Thoracic aorta (tissue), 2 donors: ENCODE measurements around the gene DUSP5. TPM values are rescaled to one million over a fixed set of nuclear protein-coding genes. Genes with fewer than 3 reads are reported as not detected.
A peak's percentile ranks its signal among the peaks of the same experiment; 100 is the strongest.

Experiments
- ATAC-seq: fragments of 150-250 bp; one replicate; pipeline ENCODE4 v1.8.0; 2017; ENCODE audit warnings: low read depth; ENCODE audit not compliant: insufficient number of reproducible peaks, low FRiP score
- DNase-seq: peaks from one replicate; pipeline ENCODE4 v3.0.0-alpha.2; 2020; ENCODE audit warnings: low spot score
- H3K27ac ChIP-seq, 2 donors: fragments of 200-600 bp; sonication (generic); 1 replicate in 1 of 2; 2 replicates in 1 of 2; pipeline ENCODE4 v1.5.1; 2016; ENCODE audit warnings: mild to moderate bottlenecking in 2 of 2, moderate library complexity in 2 of 2
- H3K27me3 ChIP-seq: fragments of 200-600 bp; sonication (generic); replicated peaks from 2 replicates; pipeline ENCODE4 v1.6.0; 2016; ENCODE audit warnings: mild to moderate bottlenecking; ENCODE audit not compliant: insufficient read depth
- H3K36me3 ChIP-seq: fragments of 200-600 bp; sonication (generic); one replicate; pipeline ENCODE4 v1.5.1; 2016
- H3K4me1 ChIP-seq, 2 donors: fragments of 200-600 bp; sonication (generic); 1 replicate in 1 of 2; 2 replicates in 1 of 2; pipeline versions ENCODE4 v1.5.1 to v1.6.0; 2016; ENCODE audit warnings: low read depth in 2 of 2, mild to moderate bottlenecking in 1 of 2; ENCODE audit not compliant: control insufficient read depth in 1 of 2
- H3K4me3 ChIP-seq: fragments of 200-600 bp; sonication (generic); 2 replicates; pipeline ENCODE4 v1.5.1; 2016; ENCODE audit warnings: mild to moderate bottlenecking
- H3K9me3 ChIP-seq: fragments of 200-600 bp; sonication (generic); 2 replicates; pipeline ENCODE4 v1.5.1; 2016
- CTCF ChIP-seq: fragments of 200-600 bp; sonication (generic); IDR thresholded peaks from one replicate; pipeline ENCODE4 v1.5.1; 2019; ENCODE audit warnings: antibody characterized with exemption
- total RNA-seq, 2 donors: library from RNA; depleted of rRNA; stranded (reverse); fragments of >200 nt; gene quantifications; one replicate each; pipeline versions ENCODE4 v1.1.0 to v1.2.3, GENCODE V29; 2016

DUSP5 gene
- total RNA-seq = 10 to 100 TPM; 12.7 to 13.1 TPM

GRCh38 chr10:110497438-110498086 lies at the start of gene DUSP5:
DUSP5 (plus strand) TSS chr10:110497907; CDS start chr10:110498122, 215 bp downstream.
- Histone ChIP-seq H3K4me1 (peaks cover 22 to 36% of the 10 kb centered on the region in 2 donors), H3K27ac (peak within 1 kb of the TSS; percentile 81 to 84)
- ATAC-seq = peak; percentile 66

GRCh38 chr10:110448682-110449418 lies 48.9 kb upstream of the DUSP5 start:
- no peak for ATAC-seq
- no peak for DNase-seq
- no peaks in the 10 kb centered on the region for H3K36me3 ChIP-seq
- no peak overlapping the region for H3K27ac ChIP-seq
- H3K9me3 ChIP-seq = no peaks in the 10 kb centered on the region
- H3K4me1 ChIP-seq = peaks cover 0 to 5% of the 10 kb centered on the region in 2 donors
- TF ChIP-seq CTCF = no peak
- no peak overlapping the region for H3K4me3 ChIP-seq
- H3K27me3 ChIP-seq = no peaks in the 10 kb centered on the region

More at GRCh38 chr10:110497438-110498086, at the start of gene DUSP5:
- Histone ChIP-seq H3K4me3 (peak within 1 kb of the TSS; percentile 85), H3K9me3 (no peaks in the 10 kb centered on the region), H3K36me3 (no peaks in the 10 kb centered on the region), H3K27me3 (no peaks in the 10 kb centered on the region)
- DNase-seq = peak; percentile 80
- TF ChIP-seq CTCF = no peak

- DNase-seq (no peak), ATAC-seq (no peak)
- H3K27me3 ChIP-seq = no peaks in the 10 kb centered on the region
- H3K27ac ChIP-seq = no peak overlapping the region
- H3K9me3 ChIP-seq = no peaks in the 10 kb centered on the region
- no peaks in the 10 kb centered on the region for H3K4me1 ChIP-seq
- no peak overlapping the region for H3K4me3 ChIP-seq
- no peaks in the 10 kb centered on the region for H3K36me3 ChIP-seq
- TF ChIP-seq CTCF = no peak
Observed at GRCh38 chr10:110455446-110455845, 42.3 kb upstream of the DUSP5 start.

GRCh38 chr10:110456046-110456445 lies 41.7 kb upstream of the DUSP5 start:
- no peaks in the 10 kb centered on the region for H3K27me3 ChIP-seq
- H3K27ac ChIP-seq = no peak overlapping the region
- H3K36me3 ChIP-seq = no peaks in the 10 kb centered on the region
- ATAC-seq = no peak
- H3K9me3 ChIP-seq = no peaks in the 10 kb centered on the region
- no peak for DNase-seq
- no peak overlapping the region for H3K4me3 ChIP-seq
- no peak for TF ChIP-seq CTCF
- no peaks in the 10 kb centered on the region for H3K4me1 ChIP-seq

GRCh38 chr10:110456523-110457091 lies 41.1 kb upstream of the DUSP5 start:
- no peaks in the 10 kb centered on the region for H3K4me1 ChIP-seq
- DNase-seq (no peak), ATAC-seq (no peak)
- H3K9me3 ChIP-seq = no peaks in the 10 kb centered on the region
- TF ChIP-seq CTCF = no peak
- H3K36me3 ChIP-seq = no peaks in the 10 kb centered on the region
- H3K27ac ChIP-seq = no peak overlapping the region
- H3K27me3 ChIP-seq = no peaks in the 10 kb centered on the region
- no peak overlapping the region for H3K4me3 ChIP-seq
